ENCODE data around the gene HAUS8.

DNA sequence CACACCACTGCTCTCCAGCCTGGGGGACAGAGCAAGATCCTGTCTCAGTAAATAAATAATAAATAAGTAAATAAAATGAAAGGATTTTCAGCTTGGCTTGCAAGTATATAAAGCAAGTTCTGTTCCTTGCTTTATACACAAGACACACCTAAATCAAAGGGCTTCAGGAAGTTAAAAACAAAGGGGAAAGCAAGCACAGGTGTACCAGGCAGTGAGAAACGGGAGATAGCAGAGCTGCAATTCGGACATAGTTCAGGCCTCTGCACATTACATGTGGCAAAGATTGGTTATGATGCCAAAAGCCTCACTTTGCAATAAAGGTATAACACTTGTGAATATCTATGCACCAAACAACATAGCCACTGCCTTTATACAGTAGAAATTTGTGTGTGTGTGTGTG is 47.8 kb upstream of the HAUS8 start:
- no peak for TF ChIP-seq POLR2AphosphoS5 (IDR thresholded peaks at IDR 0.05; ENCODE audit: low read depth, low read length)
- TF ChIP-seq CTCF (IDR thresholded peaks at IDR 0.05; ENCODE audit: control extremely low read depth in 1 of 3, insufficient read depth in 1 of 3, low read depth in 1 of 3, low read length in 3 of 3) = no peak
- no peak for TF ChIP-seq POU5F1 (IDR thresholded peaks at IDR 0.05; ENCODE audit: low read depth, low read length)
- TF ChIP-seq POLR2A (IDR thresholded peaks at IDR 0.05; ENCODE audit: control extremely low read depth in 1 of 2, low read depth in 2 of 2, low read length in 2 of 2) = no peak
- TF ChIP-seq ATF2 (IDR thresholded peaks at IDR 0.05; ENCODE audit: low read length) = no peak
- no peak for TF ChIP-seq NANOG (IDR thresholded peaks at IDR 0.05; ENCODE audit: insufficient read depth, low read depth, low read length, poor library complexity, severe bottlenecking)
- TF ChIP-seq TAF1 (IDR thresholded peaks at IDR 0.05; ENCODE audit: low read depth, low read length) = no peak
- no peak for TF ChIP-seq RXRA (IDR thresholded peaks at IDR 0.05; ENCODE audit: insufficient read depth, low read depth, low read length)
- no peak for TF ChIP-seq SIN3A (conservative IDR thresholded peaks at IDR 0.05 in 1 of 2, IDR thresholded peaks at IDR 0.05 in 1 of 2; ENCODE audit: low read depth in 1 of 2, low read length in 2 of 2)
- no peak for TF ChIP-seq PHF8 (conservative IDR thresholded peaks at IDR 0.05; ENCODE audit: low read depth, low read length)
- no peak for TF ChIP-seq CREB1 (IDR thresholded peaks at IDR 0.05)
- TF ChIP-seq EP300 (IDR thresholded peaks at IDR 0.05; ENCODE audit: borderline replicate concordance in 1 of 2, low read depth in 2 of 2, low read length in 2 of 2) = no peak
- TF ChIP-seq, protein P1, sequence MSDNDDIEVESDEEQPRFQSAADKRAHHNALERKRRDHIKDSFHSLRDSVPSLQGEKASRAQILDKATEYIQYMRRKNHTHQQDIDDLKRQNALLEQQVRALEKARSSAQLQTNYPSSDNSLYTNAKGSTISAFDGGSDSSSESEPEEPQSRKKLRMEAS (IDR thresholded peaks at IDR 0.05) = no peak

Data from H1 (cell line).